HTERT RPE-1 (cell line): ENCODE results near the gene CEP70.
"Not testable (repeated sequence)": the region's sequence is repeated elsewhere in the genome, so short reads cannot be mapped to it uniquely, and the experiment has no call there.

Experiments
- in situ Hi-C: fragments of 300-500 bp; cut with MboI; formaldehyde crosslinking; loops from 4 replicates; pipeline ENCODE4 v1.14.3; 2020; ENCODE audit warnings: low sequenced_read_pairs

Gene CEP70

DNA sequence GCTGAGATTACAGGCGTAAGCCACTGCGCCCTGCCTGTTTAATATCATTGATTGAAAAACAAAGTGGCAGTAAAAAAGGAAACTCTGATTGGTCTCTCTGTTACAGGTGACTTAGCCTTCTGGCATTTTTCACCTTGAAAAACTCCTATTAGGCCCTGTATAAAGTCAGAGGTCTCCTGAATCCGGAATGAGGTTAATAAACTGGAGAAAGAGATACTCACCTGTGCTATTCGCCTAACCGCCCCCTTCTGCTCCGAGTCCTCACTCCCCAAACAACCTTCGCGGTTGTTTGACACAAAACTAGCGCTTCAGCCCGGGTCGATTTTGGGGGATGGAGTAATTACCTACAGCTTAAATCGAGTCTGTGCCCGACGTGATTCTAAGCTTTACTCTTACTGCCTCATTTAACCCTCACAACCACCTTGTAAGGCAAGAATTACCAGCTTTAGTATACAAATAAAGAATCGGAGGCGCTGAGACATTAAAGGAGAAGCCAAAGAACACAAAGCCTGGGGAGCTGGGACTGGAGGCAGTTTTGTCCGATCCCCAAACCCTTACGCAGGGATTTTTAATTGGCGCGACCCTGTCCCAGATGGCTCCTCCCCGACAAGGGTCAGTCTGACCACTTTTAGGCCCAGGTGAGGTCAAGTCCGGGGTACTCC lies 441 bp downstream of the CEP70 start:
- in situ Hi-C loops = no loop called here

DNA sequence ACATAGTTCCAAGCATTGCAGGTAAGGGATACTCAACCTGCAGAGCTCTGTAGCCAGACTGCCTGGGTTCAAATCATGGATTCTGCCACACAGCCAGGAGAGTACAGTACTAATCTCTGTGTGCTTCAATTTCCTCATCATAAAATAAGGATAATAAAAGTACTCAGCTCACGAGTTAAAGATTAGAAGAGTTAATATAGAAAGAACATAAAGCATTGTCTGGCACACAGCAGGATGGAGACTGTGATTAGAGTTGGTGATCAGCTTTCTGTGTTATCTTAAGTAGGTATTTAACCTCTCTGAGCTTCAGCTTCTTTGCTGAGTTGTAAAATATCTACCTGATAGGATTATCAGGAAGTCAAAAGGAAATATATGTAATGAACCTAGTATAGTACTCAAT lies 2.7 kb downstream of the CEP70 start:
- in situ Hi-C loops = no loop called here

DNA sequence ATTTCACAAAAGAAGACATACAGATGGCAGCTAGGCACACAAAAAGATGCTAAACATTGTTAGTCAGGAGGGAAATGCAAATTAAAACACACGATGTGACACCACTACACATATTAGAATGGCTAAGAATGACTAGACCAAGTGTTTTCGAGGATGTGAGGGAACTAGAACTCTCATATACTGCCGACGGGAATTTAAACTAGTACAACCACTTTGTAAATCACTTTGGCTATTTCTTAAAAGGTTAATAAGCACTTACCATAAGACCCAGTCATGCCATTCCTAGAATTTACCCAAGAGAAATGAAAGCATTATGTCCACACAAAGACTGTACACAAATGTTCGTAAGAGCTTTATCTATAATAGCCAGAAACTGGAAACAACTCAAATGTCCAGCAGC lies 5.6 kb downstream of the CEP70 start:
- in situ Hi-C loops = no loop called here

DNA sequence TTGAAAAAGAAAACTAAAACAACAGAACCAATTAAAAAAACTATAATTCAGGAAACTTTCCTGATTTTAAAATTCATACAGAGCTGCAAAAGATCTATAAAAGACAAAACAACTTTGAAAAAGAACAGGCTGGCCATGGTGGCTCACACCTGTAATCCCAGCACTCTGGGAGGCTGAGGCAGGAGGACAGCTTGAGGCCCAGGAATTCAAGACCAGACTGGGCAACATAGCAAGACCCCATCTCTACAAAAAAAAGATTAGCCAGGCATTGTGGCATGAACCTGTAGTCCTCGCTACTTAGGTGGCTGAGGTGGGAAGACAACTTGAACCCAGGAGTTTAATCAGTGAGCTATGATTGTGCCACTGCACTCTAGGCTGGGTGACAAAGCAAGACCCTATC lies 6.7 kb downstream of the CEP70 start:
- in situ Hi-C loops = no loop called here

DNA sequence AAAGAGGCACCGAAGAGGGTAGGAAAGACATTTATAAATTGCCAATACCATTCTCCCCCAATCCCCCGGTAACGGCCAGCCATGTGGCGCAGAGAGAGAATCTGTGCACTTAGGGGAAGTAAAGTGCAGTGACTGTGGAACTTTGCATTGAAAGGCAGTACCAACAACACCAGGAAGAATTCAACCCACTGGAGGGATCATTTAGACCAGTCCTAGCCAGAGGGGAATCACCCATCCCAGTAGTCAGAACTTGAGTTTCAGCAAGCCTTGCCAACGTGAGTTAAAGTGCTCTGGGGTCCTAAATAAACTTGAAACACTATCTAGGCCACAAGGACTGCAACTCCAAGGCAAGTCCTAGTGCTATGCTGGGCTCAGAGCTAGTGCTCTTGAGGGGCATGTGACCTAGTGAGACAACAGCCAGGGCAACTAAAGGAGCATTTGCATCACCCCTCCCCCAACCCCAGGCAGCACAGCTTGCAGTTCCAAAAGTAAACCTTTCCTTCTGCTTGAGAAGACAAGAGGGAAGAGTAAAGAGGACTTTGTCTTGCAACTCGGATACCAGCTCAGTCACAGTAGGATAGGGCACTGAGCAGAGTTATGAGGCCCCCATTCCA lies 15.0 kb downstream of the CEP70 start:
- in situ Hi-C loops = no loop called here

DNA sequence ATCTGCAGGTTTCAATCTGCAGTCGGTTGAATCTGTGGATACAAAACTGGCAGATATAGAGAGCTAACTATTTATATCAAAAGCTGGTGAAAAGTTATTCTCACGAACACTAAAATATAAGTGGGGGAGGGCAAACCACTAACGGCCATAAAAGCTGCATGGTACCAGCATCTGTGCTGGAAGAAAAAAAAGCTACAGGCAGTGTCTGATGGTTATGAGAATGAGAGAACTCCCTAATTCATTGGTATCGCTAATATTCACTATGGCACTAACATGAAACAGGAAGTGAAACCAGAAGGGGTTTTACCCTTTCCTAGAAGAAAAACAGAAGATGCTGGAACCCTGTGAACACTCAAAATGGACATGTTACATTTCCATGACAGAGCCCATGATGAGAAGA lies 15.9 kb downstream of the CEP70 start:
- in situ Hi-C loops = no loop called here

DNA sequence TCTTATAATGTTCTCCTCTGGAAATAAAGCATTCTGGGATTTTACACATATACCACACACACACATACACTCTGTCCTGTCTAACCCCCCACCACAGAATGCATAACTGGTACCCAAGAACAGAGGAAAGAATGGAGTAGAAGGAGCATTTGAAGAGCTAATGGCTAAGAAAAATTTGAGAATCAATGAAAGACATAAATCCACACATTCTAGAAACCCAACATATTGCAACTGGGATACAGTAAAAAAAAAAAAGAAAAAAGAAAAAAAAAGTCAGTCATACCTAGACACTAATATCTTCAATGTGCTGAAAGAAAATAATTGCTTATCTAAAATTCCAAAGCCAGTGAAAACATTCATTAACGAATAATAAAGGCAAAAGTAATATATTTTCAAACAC lies 20.9 kb downstream of the CEP70 start:
- in situ Hi-C loops = no loop called here

DNA sequence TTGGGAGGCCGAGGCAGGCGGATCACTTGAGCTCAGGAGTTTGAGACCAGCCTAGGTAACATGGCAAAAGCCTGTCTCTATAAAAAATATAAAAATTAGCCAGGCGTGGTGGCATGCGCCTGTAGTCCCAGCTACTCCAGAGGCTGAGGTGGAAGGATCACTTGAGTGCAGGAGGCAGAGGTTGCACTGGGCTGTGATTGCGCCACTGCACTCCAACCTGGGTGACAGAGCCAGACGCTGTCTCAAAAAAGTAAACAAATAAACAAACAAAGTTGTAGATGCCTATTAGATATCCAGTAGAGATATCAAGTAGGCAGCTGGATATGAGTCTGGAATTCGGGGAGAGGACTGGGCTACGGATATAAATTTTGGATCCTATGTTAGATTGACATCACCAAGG lies 24.4 kb downstream of the CEP70 start:
- in situ Hi-C loops = not testable (repeated sequence)

DNA sequence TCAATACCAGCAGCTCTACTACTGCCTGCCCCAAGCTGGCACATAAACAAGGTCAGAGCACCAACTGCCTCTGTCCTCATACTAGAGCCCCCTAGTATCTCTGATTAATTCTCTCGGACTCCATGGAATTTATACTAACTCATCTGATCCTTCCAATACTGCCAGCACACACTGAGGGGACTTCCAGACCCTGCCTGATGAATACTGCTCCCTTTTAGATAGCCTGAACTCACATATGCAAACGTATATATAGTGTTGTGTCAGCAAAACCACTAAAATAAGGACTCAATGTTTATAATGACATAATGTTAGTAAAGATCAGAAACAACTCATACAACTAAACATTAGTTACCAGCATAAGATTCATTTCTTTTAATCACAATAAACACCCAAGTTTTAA lies 25.0 kb downstream of the CEP70 start:
- in situ Hi-C loops = no loop called here

DNA sequence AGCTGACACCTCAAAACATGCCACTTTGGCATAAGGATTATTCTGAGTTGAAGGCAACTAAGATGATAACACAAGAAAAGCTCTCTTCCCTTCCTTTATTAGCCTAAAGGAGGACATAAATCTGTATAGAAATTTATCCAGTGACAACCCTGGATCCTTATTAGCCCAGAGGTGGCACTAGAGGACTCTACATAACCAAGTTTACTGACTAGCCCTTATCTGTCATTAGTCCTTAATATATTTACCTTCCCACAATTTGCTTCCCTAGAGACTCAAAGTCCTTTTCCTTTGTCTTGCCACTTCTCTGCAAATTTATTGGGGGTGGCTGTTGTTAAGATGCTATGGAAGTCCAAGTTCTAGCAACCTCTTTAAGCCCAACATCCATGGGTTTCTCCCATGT lies 26.7 kb downstream of the CEP70 start:
- in situ Hi-C loops = no loop called here

DNA sequence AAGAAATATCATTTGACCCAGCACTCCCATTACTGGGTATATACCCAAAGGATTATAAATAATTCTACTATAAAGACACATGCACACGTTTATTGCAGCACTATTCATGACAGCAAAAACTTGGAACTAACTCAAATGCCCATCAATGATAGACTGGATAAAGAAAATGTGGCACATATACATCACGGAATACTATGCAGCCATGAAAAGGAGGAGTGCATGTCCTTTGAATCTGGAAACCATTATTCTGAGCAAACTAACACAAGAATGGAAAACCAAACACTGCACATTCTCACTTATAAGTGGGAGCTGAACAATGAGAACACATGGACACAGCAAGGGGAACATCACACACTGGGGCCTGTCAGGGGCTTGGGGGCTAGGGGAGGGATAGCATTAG lies 27.8 kb downstream of the CEP70 start:
- in situ Hi-C loops = not testable (repeated sequence)

DNA sequence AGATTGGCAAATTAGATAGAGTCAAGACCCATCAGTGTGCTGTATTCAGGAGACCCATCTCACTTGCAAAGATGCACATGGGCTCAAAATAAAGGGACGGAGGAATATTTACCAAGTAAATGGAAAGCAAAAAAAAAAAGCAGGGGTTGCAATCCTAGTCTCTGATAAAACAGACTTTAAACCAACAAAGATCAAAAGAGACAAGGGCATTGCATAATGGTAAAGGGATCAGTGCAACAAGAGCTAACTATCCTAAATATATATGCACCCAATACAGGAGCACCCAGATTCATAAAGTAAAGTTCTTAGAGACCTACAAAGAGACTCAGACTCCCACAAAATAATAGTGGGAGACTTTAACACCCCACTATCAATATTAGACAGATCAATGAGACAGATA lies 31.2 kb downstream of the CEP70 start:
- in situ Hi-C loops = not testable (repeated sequence)

DNA sequence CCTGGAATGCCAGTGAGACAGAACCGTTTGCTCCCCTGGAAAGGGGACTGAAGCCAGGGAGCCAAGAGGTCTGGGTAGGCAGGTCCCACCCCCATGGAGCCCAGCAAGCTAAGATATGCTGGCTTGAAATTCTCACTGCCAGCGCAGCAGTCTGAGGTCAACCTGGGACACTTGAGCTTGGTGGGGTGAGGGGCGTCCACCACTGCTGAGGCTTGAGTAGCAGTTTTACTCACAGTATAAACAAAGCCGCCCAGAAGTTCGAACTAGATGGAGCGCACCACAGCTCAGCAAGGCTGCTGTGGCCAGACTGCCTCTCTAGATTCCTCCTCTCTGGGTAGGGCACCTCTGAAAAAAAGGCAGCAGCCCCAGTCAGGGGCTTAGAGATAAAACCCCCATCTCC lies 33.6 kb downstream of the CEP70 start:
- in situ Hi-C loops = no loop called here

DNA sequence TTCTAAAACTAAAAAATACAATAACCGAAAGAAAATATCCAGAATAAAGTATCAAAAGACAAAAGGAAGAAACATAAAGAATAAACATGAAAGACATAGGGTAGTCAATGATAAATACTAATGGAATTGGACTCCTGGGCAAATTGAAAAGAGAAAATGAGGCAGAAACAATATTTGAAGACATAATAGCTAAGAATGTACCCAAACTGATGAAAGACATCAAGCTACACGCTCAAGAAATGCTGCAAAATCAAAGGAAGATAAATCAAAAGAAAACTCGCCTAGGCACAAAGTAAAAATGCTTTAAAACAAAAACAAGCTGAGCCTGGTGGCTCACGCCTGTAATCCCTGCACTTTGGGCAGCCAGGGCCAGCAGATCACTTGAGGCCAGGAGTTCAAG lies 34.9 kb downstream of the CEP70 start:
- in situ Hi-C loops = no loop called here

DNA sequence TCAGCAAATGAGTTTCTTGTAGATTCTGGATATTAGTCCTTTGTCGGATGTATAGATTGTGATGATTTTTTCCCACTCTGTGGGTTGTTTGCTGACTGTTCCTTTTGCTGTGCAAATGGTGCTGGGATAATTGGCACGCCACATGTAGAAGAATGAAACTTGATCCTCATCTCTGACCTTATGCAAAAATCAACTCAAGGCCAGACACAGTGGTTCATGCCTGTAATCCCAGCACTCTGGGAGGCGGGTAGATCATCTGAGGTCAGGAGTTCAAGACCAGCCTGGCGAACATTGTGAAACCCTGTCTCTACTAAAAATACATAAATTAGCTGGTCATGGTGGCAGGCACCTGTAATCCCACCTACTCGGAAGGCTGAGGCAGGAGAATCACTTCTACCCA lies 39.3 kb downstream of the CEP70 start:
- in situ Hi-C loops = not testable (repeated sequence)

DNA sequence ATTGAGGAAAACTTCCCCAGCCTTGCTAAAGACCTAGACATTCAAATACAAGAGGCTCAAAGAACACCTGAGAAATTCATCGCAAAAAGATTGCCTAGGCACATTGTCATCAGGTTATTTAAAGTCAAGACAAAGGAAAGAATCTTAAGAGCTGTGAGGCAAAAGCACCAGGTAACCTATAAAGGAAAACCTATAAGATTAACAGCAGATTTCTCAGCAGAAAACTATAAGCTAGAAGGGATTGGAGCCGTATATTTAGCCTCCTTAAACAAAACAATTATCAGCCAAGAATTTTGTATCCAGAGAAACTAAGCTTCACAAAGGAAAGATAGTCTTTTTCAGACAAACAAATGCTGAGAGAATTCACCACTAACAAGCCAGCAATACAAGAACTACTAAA lies 43.1 kb downstream of the CEP70 start:
- in situ Hi-C loops = not testable (repeated sequence)

DNA sequence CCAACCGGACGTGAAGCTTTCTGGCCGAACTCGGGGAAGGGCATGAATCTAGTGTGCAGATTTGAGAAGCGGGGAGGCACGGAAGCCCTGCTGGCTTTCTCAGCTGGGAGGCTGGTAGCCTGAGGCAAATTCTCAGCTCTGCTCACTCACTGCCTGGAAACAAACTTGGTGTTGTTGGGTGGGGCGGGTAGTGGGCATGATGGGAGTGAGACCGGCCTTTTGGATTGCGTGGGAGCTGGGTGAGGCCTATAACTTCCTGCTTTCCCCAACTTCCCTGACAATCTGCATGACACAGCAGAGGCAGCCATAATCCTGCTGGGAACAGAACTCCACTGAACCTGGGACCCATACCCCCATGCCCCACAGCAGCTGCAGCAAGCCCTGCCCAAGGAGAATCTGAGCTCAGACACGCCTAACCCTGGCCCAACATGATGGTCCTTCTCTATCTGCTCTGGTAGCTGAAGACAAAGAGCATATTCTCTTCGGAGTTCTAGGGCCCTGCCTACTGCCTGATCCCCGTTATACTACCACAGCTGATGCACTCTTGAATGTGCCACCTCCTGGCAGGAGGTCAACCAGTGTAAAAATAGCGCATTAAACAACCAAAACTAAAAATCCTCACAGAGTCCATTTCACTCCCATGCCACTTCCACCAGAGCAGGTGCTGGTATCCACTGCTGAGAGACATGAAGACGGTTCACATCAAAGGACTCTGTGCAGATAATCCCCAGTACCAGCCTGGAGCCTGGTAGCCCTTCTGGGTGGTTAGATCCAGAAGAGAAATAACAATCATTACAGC lies 44.7 kb downstream of the CEP70 start:
- in situ Hi-C loops = no loop called here

DNA sequence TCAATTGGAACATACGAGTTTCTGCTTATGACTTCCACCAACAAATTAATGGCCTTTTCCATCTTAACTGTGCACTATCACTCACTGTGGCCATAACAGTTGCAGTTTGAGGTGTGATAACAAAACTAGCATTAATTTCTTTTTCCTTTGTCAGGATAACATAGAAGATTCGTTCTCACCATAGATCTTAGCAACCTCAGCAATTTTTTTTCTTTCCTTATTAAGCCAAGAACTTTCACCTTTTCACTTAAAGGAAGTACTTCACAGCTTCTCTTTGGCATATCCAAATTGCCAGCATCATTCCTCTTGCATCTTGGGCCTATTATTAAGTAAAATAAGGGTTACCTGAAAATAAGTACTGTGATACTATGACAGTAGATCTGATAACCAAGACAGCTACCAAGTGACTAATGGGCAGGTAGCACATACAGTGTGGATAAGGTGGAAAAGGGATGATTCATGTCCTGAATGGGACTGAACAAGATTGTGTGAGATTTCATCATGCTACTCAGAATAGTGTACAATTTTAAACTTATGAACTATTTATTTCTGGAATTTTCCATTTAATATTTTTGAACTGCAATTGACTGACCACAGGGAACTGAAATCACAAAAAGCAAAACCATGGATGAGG lies 46.6 kb downstream of the CEP70 start:
- in situ Hi-C loops = no loop called here

DNA sequence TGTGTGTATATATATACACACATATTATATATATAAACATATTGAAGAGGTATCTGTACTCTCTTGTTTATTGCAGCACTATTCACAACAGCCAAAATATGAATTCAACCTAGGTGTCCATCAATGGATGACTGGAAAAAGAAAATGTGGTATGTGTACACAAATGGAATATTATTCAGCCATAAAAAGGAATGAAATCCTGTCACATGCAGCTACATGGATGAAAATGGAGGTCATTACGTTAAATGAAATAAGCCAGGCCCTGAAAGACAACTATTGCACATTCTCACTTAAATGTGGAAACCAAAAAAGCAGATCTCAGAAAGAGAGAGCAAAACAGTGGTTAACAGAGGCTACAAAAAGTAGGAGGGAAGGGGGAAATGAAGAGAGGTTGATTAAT lies 49.5 kb downstream of the CEP70 start:
- in situ Hi-C loops = no loop called here

DNA sequence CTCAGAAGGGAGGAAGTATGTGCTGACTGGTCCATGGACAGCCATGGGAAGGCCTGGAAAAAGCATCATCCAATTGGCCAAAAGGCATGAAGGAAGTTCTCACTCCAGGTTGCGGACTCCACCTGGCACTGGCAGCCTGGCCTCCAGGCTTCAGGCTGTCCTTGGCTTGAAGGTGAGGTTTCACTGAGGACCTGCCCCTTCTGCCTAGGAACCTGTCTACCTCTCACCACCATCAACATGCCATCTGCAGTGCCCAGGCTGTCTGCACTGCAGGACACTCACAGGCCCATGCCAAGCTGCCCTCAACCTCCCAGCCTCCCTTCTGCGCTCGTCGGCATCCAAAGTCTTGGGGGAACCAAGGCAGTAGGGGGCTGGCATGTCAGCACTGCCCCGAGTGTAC lies 51.1 kb downstream of the CEP70 start:
- in situ Hi-C loops = no loop called here

DNA sequence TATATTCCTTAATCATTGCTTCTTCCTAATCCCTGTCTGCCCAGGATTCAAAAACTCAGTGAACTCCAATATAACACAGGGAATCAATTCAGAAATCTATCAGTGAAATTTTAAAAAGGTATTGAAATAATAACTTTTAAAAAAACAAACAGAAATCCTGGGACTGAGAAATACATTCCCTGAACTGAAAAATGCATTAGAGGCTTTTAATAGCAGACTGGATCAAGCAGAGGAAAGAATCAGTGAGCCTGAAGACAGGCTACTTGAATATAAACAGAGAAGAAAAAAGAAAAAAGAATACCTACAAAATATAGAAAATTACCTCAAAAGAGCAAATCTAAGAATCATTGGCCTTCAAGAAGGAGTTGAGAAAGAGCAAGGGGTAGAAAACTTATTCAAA lies 54.7 kb downstream of the CEP70 start:
- in situ Hi-C loops = no loop called here

DNA sequence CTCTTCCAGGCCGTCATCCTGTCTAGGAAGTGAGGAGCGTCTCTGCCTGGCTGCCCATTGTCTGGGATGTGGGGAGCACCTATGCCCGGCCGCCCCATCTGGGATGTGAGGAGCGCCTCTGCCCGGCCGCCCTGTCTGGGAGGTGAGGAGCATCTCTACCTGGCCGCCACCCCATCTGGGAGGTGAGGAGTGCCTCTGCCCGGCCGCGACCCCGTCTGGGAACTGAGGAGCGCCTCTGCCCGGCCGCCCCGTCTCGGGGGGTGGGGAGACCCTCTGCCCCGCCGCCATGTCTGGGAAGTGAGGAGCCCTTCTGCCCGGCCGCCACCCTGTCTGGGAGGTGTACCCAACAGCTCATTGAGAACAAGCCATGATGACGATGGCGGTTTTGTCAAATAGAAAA lies 72.6 kb downstream of the CEP70 start:
- in situ Hi-C loops = not testable (repeated sequence)
